GM12878 (cell line): Measurements from ENCODE around the gene COL13A1. TPM values are rescaled to one million over a fixed set of nuclear protein-coding genes. Genes with fewer than 3 reads are reported as not detected.

Source experiments
- ATAC-seq: fragments of 200-7000 bp; cut with Tn5 transposase; 3 replicates; pipeline ENCODE4 v1.9.1; 2020; ENCODE audit warnings: mild to moderate bottlenecking, moderate library complexity
- BruUV-seq: library from RNA; stranded (reverse); fragments of 400-500 nt; replicated peaks from 2 replicates; lab custom pipeline; 2021; lab: Mats Ljungman, UMichigan
- CTCF ChIA-PET: fragments of 300-600 bp; sonication (Branson Sonifier 250); formaldehyde crosslinking; extraction: SDS; loops from one replicate; lab custom pipeline; 2021; ENCODE audit warnings: inconsistent platforms; lab: Yijun Ruan, JAX
- POLR2A ChIA-PET: fragments of 350-600 bp; formaldehyde crosslinking; extraction: SDS; loops from one replicate; lab custom pipeline; 2021; ENCODE audit warnings: inconsistent platforms; lab: Charles Lee
- RAD21 ChIA-PET: fragments of 300-600 bp; sonication (Branson Sonifier 250); formaldehyde crosslinking; loops from one replicate; lab custom pipeline; 2023; ENCODE audit warnings: antibody characterized with exemption; ENCODE audit not compliant: unreplicated experiment; lab: Charles Lee
- SMC1A ChIA-PET: fragments of 300-600 bp; sonication (Branson Sonifier 250); formaldehyde crosslinking; loops from one replicate; lab custom pipeline; 2023; ENCODE audit not compliant: unreplicated experiment, uncharacterized antibody; lab: Charles Lee
- DNase-seq: peaks from one replicate; pipeline ENCODE4 v3.0.0-alpha.2; 2011; ENCODE audit warnings: low read depth, low spot score
- FAIRE-seq: peaks from 3 replicates; lab custom pipeline; 2011; peaks lifted over from hg19 to GRCh38; lab: Jason Lieb, UNC
- H2AFZ ChIP-seq: 2 replicates; pipeline ENCODE4 v1.6.0; 2011; ENCODE audit warnings: low read depth, low read length, control low read depth; ENCODE audit not compliant: control insufficient read depth
- H3K27ac ChIP-seq: 2 replicates; pipeline ENCODE4 v1.5.1; 2011; ENCODE audit warnings: control low read depth; ENCODE audit not compliant: control insufficient read depth, insufficient read depth
- H3K27me3 ChIP-seq, 2 experiments: replicated peaks in 1 of 2; 2 replicates each; pipeline versions ENCODE4 v1.6.0 to v1.6.1; 2011; ENCODE audit warnings: low read length in 1 of 2; ENCODE audit not compliant: control insufficient read depth in 2 of 2, insufficient read depth in 2 of 2
- H3K36me3 ChIP-seq, 2 experiments: 2 replicates each; pipeline ENCODE4 v1.5.1; 2011; ENCODE audit warnings: low read length in 1 of 2; ENCODE audit not compliant: control insufficient read depth in 2 of 2, insufficient read depth in 2 of 2
- H3K4me1 ChIP-seq: 2 replicates; pipeline ENCODE4 v1.6.1; 2011; ENCODE audit warnings: mild to moderate bottlenecking, low read length, moderate library complexity, mixed read lengths; ENCODE audit not compliant: control insufficient read depth, insufficient read depth
- H3K4me2 ChIP-seq: 2 replicates; pipeline ENCODE4 v1.6.0; 2011; ENCODE audit warnings: control low read depth; ENCODE audit not compliant: control insufficient read depth, insufficient read depth
- H3K4me3 ChIP-seq: fragments of 200-600 bp; sonication (generic); 2 replicates; pipeline ENCODE4 v1.5.1; 2016
- H3K79me2 ChIP-seq: 2 replicates; pipeline ENCODE4 v1.6.0; 2011; ENCODE audit warnings: low read length; ENCODE audit not compliant: control insufficient read depth, insufficient read depth
- H3K9ac ChIP-seq: 2 replicates; pipeline ENCODE4 v1.8.0; 2011; ENCODE audit warnings: low read length, control low read depth, mixed read lengths; ENCODE audit not compliant: control insufficient read depth, insufficient read depth
- H3K9me3 ChIP-seq: replicated peaks from 3 replicates; pipeline ENCODE4 v1.5.1; 2011; ENCODE audit warnings: mild to moderate bottlenecking, low read length; ENCODE audit not compliant: control insufficient read depth, insufficient read depth
- H4K20me1 ChIP-seq: 2 replicates; pipeline ENCODE4 v1.6.0; 2011; ENCODE audit not compliant: control insufficient read depth, insufficient read depth
- ZBED1 ChIP-seq: IDR thresholded peaks from 2 replicates; pipeline ENCODE4 v1.6.1; 2016; ENCODE audit warnings: borderline replicate concordance
- WGBS: methylation state at CpG from one replicate; pipeline ENCODE4 v1.1.6; 2016; ENCODE audit warnings: low lambda C conversion rate; ENCODE audit not compliant: insufficient replicate concordance, insufficient coverage; ENCODE audit errors: missing lambda C conversion rate; 5-methylcytosine and 5-hydroxymethylcytosine counted together
- in situ Hi-C: fragments of 300-500 bp; cut with MboI; formaldehyde crosslinking; loops from 9 replicates; pipeline ENCODE4 v1.14.3; 2018; ENCODE audit warnings: mixed read lengths
- intact Hi-C: fragments of 100-400 bp; cut with micrococcal nuclease; formaldehyde crosslinking; loops from one replicate; pipeline ENCODE4 v1.14.2; 2022; ENCODE audit not compliant: unreplicated experiment
- polyA plus RNA-seq, 11 experiments: library from polyadenylated mRNA; depleted of rRNA in 4 of 11; unstranded in 6 of 11; stranded (reverse) in 5 of 11; fragments of >200 nt; fragmentation: Nextera tagmentation in 4 of 11; fragmentation: Illumina TruSeq in 1 of 11; extraction: Ambion mirVana in 4 of 11; extraction: Trizol in 1 of 11; gene quantifications; 1 replicate in 1 of 11; 2 replicates in 10 of 11; pipeline versions ENCODE4 v1.2.1 to v1.2.3, GENCODE V29; 2011 to 2016; ENCODE audit warnings: inconsistent platforms in 2 of 11, missing spikeins in 2 of 11, low read depth in 1 of 11
- total RNA-seq, 4 experiments: library from RNA; depleted of rRNA in 3 of 4; stranded (reverse); fragments of >200 nt in 3 of 4; fragmentation: Illumina TruSeq in 1 of 4; extraction: Trizol in 1 of 4; gene quantifications; 2 replicates each; pipeline versions ENCODE4 v1.2.1 to v1.2.3, GENCODE V29; 2013 to 2021
- TF ChIP-seq, protein P1 (sequence below): IDR thresholded peaks from 2 replicates; pipeline ENCODE4 v1.6.1; 2012; ENCODE audit warnings: mild to moderate bottlenecking, low read depth, low read length

Gene COL13A1
- total and polyA plus RNA-seq, 10 of the 15 experiments (the other 5 are each of a cell fraction or from before 2014, with no cell fraction given): 0.03 to 0.15 (median 0.05) TPM; not detected in 7

GRCh38 chr10:69907517-69907916 lies 105.8 kb downstream of the COL13A1 start:
- BruUV-seq: no TSS peak
- no peak for DNase-seq
- WGBS: 48% methylated on average over 4 of the region's 4 CpGs

More at GRCh38 chr10:69907517-69907916, 105.8 kb downstream of the COL13A1 start:
- no peaks in the 10 kb centered on the region for H3K79me2 ChIP-seq
- H3K4me2 ChIP-seq: no peak overlapping the region
- ATAC-seq: no peak
- H2AFZ ChIP-seq: no peak overlapping the region
- intact Hi-C loops: no loop called here
- RAD21 ChIA-PET: no interaction called here
- POLR2A ChIA-PET: no interaction called here
- CTCF ChIA-PET: no interaction called here
- no peaks in the 10 kb centered on the region for H3K9me3 ChIP-seq
- H3K4me1 ChIP-seq: no peaks in the 10 kb centered on the region
- H3K36me3 ChIP-seq: no peaks in the 10 kb centered on the region
- SMC1A ChIA-PET: no interaction called here
- FAIRE-seq: no peak
- H4K20me1 ChIP-seq: no peaks in the 10 kb centered on the region
- no peak overlapping the region for H3K9ac ChIP-seq
- H3K27me3 ChIP-seq: peaks cover 0 to 2% of the 10 kb centered on the region in 2 experiments; a peak in 2 of 4 replicates
- no peak overlapping the region for H3K4me3 ChIP-seq
- no peak overlapping the region for H3K27ac ChIP-seq
- in situ Hi-C loops: no loop called here
- TF ChIP-seq, protein P1, sequence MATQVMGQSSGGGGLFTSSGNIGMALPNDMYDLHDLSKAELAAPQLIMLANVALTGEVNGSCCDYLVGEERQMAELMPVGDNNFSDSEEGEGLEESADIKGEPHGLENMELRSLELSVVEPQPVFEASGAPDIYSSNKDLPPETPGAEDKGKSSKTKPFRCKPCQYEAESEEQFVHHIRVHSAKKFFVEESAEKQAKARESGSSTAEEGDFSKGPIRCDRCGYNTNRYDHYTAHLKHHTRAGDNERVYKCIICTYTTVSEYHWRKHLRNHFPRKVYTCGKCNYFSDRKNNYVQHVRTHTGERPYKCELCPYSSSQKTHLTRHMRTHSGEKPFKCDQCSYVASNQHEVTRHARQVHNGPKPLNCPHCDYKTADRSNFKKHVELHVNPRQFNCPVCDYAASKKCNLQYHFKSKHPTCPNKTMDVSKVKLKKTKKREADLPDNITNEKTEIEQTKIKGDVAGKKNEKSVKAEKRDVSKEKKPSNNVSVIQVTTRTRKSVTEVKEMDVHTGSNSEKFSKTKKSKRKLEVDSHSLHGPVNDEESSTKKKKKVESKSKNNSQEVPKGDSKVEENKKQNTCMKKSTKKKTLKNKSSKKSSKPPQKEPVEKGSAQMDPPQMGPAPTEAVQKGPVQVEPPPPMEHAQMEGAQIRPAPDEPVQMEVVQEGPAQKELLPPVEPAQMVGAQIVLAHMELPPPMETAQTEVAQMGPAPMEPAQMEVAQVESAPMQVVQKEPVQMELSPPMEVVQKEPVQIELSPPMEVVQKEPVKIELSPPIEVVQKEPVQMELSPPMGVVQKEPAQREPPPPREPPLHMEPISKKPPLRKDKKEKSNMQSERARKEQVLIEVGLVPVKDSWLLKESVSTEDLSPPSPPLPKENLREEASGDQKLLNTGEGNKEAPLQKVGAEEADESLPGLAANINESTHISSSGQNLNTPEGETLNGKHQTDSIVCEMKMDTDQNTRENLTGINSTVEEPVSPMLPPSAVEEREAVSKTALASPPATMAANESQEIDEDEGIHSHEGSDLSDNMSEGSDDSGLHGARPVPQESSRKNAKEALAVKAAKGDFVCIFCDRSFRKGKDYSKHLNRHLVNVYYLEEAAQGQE: no peak
- TF ChIP-seq ZBED1: 0 out of 2 replicates have a peak, but pooled peaks have one; percentile 33
